HG02852 (cell line): ENCODE measurements around the gene LRRC37B.
"Not testable (repeated sequence)": the region's sequence is repeated elsewhere in the genome, so short reads cannot be mapped to it uniquely, and the experiment has no call there.

ENCODE experiments used
- ATAC-seq: cut with Tn5 transposase; IDR thresholded peaks from one replicate; pipeline ENCODE4 v1.9.1; 2021; ENCODE audit warnings: mild to moderate bottlenecking, moderate library complexity; ENCODE audit not compliant: unreplicated experiment

The LRRC37B gene

DNA sequence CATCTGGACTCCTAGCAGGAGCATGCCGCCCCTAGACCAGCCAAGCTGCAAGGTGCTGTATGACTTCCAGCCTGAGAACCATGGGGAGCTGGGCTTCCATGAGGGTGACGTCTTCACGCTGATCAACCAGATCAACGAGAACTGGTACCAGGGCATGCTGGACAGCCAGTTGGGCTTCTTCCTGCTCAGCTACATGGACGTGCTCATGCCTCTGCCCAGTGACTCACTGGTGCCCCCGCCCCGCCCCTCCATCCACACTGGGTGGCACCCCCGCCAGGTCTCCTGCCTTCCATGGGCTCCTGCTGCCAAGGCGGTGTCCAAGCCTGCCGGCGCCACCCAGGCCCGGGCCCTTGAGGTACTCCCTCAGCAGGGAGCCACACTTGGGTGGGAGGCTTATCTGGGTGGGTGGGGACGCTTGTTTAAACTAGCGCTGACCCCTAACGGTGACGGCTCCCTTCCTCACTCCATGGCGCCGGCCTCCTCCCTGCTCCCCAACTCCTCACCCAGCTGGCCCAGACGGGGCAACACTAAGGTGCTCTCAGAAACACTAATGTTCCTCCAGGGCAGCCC, 34.2 kb downstream of the LRRC37B start:
- ATAC-seq: not testable (repeated sequence)

- ATAC-seq: not testable (repeated sequence)
These were observed 35.1 kb downstream of the LRRC37B start for GRCh38 chr17:32042266-32042665.

- ATAC-seq: not testable (repeated sequence)
These were observed 38.4 kb downstream of the LRRC37B start for GRCh38 chr17:32045611-32046010.

GRCh38 chr17:32047663-32048062, 40.5 kb downstream of the LRRC37B start:
- not testable (repeated sequence) for ATAC-seq

GRCh38 chr17:32054985-32055384, 47.8 kb downstream of the LRRC37B start:
- not testable (repeated sequence) for ATAC-seq

DNA sequence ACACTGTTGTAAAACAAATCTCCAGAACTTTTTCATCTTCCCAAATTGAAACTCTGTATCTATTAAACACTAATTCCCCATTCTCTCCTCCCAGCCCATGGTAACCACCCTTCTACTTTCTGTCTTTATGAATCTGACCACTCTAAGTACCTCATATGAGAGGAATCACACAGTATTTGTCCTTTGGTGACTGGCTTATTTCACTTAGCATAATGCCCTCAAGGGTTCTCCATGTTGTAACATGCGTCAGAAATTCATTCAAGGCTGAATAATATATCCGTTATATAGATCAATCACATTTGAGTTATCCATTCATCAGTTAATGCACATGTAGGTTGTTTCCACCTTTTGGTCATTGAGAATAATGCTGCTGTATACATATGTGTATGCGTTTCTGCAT, 48.2 kb downstream of the LRRC37B start:
- not testable (repeated sequence) for ATAC-seq

- not testable (repeated sequence) for ATAC-seq
These were observed 49.3 kb downstream of the LRRC37B start for GRCh38 chr17:32056500-32056899.

- ATAC-seq: not testable (repeated sequence)
These were observed 50.4 kb downstream of the LRRC37B start for GRCh38 chr17:32057460-32058105.

DNA sequence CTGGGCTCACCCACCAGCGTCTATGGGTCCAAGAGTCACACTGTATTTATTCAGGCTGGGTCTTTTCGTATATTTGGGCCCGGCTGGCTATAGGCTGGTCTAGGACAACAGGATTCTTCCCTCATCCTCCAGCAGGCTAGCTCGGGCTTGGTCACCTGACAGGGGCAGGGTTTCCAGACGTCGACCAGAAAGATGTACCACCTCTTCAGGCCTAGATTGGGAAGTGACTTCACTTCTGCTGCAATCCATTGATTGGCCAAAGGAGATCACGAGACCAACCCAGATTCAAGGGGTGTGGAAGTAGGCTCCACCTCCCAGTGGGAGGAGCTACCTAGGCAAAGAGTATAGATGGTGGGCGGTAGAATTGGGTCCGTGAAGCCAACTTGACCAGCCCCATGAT, 53.5 kb downstream of the LRRC37B start:
- ATAC-seq: not testable (repeated sequence)

GRCh38 chr17:32061840-32062239, 54.7 kb downstream of the LRRC37B start:
- not testable (repeated sequence) for ATAC-seq

DNA sequence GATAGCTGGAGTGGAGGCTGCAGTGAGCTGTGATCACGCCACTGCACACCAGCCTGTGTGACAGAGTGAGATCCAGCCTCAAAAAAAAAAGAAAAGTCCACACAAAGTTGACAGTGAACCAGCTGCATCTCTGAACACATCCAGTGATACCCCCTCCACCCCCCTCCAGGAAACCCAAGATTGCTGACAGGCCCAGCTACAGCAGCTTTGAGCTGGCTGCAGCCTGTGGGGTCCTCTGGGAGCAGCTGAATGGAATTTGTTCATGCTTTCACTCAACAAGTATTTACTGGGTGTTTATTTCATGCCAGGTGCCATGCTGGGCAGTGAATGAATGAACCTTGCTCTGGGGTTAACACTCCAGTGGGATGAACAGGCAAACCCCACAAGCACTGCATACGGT, 56.9 kb downstream of the LRRC37B start:
- ATAC-seq: not testable (repeated sequence)

DNA sequence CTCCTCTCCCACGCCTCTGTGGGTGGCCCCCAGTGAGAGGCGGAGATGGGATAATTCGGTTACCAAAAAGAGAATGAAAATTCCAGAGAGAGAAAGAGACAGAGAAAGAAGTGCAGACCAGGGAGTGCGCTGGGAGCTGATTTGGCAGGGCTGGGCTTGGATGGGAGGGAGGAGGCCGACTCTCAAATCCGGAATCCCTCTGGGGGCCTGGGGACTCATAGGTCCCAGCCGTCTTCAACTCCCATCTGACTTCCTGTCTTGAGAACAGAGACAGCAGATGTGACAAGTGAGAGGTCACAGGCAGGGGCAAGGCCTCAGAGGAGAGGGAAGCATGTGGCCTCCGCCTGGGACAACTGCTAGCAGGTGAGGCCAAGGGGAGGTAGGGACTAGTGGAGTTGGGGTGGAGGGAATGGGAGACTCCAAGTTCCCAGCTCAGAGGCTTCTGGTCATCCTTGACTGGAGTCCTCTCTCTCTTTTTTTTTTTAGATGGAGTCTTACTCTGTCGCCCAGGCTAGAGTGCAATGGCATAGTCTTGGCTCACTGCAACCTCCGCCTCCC, 59.0 kb downstream of the LRRC37B start:
- ATAC-seq: not testable (repeated sequence)

DNA sequence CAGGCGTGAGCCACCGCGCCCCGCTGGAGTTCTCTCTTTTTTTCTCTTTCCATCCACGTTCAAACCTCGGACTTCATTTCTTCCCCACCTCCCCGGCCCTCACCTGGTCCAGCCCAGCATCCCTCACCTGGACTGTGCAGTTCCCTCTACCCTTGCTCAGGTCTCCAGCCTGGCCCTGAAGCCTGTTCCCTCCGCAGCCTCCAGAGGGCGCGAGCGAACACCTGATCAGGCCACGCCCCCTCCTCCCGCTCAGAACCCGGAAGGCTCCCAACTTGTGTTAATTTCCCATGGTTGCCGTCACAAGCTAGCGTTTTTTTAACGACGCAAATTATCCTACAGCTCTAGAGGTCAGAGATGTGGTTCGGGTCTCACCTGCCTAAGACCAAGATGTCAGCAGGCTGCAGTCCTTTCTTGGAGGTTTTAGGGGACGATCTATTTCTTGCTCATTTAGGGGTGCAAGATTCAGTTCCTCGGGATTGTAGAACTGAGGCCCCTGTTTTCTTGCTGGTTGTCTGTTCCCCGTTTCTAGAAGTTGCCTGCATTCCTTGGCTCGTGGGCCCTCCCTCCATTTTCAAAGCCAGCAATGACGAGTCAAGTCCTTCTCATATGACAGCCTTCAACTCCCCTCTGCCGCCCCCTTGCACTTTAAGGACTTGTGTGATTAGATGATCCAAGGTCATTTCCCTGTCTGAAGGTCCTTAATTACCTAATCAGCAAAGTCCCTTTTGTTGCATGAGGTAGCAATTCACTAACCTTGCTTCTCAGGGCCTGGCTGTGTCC, 59.9 kb downstream of the LRRC37B start:
- ATAC-seq: not testable (repeated sequence)

DNA sequence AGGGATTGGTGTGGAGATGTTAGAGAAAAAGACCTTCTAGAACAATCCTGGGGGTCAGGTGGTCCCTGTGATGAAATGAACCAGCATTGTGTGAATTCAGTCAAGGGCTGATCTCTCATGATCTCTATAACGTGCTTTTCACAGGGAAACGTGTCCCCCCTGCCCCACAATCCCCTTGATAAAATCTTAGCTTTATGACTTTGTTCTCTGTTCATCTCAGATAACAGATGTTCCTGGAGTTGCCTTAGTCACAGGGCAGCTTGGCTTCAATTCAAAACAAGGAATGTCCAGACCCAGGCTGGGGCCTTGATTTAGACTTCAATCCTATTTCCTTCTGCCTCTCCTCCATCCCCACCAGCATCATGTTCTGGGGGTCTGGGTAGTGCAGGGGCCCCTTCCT, 61.9 kb downstream of the LRRC37B start:
- ATAC-seq: not testable (repeated sequence)

DNA sequence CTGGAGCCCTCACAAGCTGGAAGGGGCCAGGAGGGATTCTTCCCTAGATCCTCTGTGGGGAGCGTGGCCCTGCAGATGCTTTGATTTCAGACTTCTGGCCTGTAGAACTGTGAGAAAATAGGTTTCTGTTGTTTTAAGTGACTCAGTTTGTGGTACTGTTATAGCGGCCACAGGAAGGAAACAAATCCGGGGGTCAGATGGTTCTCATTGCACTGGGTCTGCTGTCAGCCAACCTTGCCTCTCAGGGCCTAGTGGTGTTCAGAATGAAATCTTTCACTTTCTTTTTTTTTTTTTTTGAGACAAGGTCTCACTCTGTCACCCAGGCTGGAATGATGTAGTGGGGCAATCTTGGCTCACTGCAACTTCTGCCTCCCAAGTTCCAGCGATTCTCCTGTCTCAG, 64.8 kb downstream of the LRRC37B start:
- ATAC-seq: peak; percentile 74

DNA sequence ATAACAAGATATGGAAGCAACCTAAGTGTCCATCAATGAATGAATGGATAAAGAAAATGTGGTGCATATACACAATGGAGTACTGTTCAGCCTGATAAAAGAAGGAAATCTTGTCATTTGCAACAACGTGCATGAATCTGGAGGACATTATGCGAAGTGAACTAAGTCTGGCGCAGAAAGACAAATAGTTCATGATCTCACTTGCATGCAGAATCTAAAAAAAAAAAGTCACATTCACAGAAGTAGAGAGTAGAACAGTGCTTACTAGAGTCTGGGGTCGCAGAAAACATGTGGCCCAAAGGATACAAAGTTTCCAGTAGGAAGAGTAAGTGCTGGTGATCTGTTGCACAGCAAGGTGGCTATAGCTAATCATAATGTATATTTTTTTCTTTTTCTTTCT, 65.9 kb downstream of the LRRC37B start:
- not testable (repeated sequence) for ATAC-seq

DNA sequence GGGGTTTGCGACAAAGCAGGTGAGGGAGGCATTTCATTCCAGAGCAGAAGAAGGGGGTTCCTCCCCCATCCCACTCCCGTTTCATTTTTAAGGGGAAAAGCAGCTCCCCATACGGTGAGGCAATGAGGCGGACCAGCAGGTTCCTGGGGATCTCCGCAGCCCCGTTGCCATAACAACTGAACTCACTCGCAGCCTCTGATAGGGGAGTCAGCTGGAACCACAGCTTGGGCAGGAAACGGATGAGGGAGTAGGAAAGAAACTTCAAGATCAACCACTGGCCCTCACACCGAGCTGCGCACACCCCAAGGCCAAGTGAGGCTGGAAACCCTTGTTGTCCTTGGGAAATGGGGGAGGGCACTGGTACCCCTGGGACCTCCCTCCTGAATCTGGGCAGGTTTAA, 72.6 kb downstream of the LRRC37B start:
- ATAC-seq: peak; percentile 73

- not testable (repeated sequence) for ATAC-seq
These were observed 76.4 kb downstream of the LRRC37B start for GRCh38 chr17:32083550-32083979.

GRCh38 chr17:32084003-32084941, 77.1 kb downstream of the LRRC37B start:
- ATAC-seq: not testable (repeated sequence)
